Measurements from ENCODE around the gene KRTAP5-7.
"Not testable (repeated sequence)": the region's sequence is repeated elsewhere in the genome, so short reads cannot be mapped to it uniquely, and the experiment has no call there.

Gene KRTAP5-7

GRCh38 chr11:71535825-71536224 is 8.8 kb downstream of the KRTAP5-7 start:
- TF ChIP-seq, protein P1, sequence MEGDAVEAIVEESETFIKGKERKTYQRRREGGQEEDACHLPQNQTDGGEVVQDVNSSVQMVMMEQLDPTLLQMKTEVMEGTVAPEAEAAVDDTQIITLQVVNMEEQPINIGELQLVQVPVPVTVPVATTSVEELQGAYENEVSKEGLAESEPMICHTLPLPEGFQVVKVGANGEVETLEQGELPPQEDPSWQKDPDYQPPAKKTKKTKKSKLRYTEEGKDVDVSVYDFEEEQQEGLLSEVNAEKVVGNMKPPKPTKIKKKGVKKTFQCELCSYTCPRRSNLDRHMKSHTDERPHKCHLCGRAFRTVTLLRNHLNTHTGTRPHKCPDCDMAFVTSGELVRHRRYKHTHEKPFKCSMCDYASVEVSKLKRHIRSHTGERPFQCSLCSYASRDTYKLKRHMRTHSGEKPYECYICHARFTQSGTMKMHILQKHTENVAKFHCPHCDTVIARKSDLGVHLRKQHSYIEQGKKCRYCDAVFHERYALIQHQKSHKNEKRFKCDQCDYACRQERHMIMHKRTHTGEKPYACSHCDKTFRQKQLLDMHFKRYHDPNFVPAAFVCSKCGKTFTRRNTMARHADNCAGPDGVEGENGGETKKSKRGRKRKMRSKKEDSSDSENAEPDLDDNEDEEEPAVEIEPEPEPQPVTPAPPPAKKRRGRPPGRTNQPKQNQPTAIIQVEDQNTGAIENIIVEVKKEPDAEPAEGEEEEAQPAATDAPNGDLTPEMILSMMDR (conservative IDR thresholded peaks at IDR 0.05; ENCODE audit: low read depth, low read length) = no peak
- DNase-seq (ENCODE audit: low read depth) = no peak
- H3K4me3 ChIP-seq (ENCODE audit: low read depth, low read length) = no peak overlapping the region

GRCh38 chr11:71537537-71537936 is 10.5 kb downstream of the KRTAP5-7 start:
- no peak for DNase-seq (ENCODE audit: low read depth)
- no peak overlapping the region for H3K4me3 ChIP-seq (ENCODE audit: low read depth, low read length)
- TF ChIP-seq, protein P1 (conservative IDR thresholded peaks at IDR 0.05; ENCODE audit: low read depth, low read length) = no peak

DNA sequence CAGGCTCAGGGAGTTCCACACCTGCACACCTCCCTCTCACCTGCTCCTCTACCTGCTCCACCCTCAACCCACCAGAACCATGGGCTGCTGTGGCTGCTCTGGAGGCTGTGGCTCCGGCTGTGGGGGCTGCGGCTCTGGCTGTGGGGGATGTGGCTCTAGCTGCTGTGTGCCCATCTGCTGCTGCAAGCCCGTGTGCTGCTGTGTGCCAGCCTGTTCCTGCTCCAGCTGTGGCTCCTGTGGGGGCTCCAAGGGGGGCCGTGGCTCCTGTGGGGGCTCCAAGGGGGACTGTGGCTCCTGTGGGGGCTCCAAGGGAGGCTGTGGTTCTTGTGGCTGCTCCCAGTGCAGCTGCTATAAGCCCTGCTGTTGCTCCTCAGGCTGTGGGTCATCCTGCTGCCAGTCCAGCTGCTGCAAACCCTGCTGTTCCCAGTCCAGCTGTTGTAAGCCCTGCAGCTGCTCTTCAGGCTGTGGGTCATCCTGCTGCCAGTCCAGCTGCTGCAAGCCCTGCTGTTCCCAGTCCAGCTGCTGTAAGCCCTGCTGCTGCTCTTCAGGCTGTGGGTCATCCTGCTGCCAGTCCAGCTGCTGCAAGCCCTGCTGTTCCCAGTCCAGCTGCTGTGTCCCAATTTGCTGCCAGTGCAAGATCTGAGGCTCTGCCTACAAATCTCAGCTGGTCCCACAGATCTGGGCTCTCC is 11.1 kb downstream of the KRTAP5-7 start, which contains the start of gene KRTAP5-8:
TSS of gene KRTAP5-8 (plus strand) at position 49 of the 689 bp plus-strand sequence. CDS start at position 80, 31 bp downstream.
- not testable (repeated sequence) for DNase-seq (ENCODE audit: low read depth); H3K4me3 ChIP-seq (ENCODE audit: low read depth, low read length)

- TF ChIP-seq, protein P1 (conservative IDR thresholded peaks at IDR 0.05; ENCODE audit: low read depth, low read length) = no peak
- DNase-seq (ENCODE audit: low read depth) = no peak
- H3K4me3 ChIP-seq (ENCODE audit: low read depth, low read length) = no peak overlapping the region
Observed at GRCh38 chr11:71538666-71538990, 11.6 kb downstream of the KRTAP5-7 start.

GRCh38 chr11:71539017-71539416 is 11.9 kb downstream of the KRTAP5-7 start:
- no peak for DNase-seq (ENCODE audit: low read depth)
- no peak overlapping the region for H3K4me3 ChIP-seq (ENCODE audit: low read depth, low read length)
- TF ChIP-seq, protein P1 (conservative IDR thresholded peaks at IDR 0.05; ENCODE audit: low read depth, low read length) = no peak

DNA sequence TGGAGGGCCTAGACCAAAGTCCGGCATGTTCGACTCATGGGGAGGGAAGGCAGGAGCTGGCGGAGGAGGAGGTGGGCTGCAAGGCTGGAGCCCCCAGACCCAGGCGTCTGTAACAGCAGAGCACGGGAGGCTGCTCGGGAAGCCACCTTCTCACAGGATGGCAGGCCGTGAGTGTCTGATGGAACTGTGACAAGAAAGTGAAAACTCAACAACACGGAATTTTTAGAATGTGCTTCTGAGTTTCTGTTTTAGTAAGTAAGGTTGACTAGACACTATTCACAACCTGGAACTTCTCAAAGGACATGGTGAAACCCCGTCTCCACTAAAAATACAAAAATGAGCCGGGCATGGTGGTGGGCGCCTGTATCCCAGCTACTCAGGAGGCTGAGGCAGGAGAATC is 12.9 kb downstream of the KRTAP5-7 start:
- not testable (repeated sequence) for DNase-seq (ENCODE audit: low read depth); H3K4me3 ChIP-seq (ENCODE audit: low read depth, low read length)

GRCh38 chr11:71540521-71541304 is 13.6 kb downstream of the KRTAP5-7 start:
- DNase-seq (ENCODE audit: low read depth); H3K4me3 ChIP-seq (ENCODE audit: low read depth, low read length): not testable (repeated sequence)

DNA sequence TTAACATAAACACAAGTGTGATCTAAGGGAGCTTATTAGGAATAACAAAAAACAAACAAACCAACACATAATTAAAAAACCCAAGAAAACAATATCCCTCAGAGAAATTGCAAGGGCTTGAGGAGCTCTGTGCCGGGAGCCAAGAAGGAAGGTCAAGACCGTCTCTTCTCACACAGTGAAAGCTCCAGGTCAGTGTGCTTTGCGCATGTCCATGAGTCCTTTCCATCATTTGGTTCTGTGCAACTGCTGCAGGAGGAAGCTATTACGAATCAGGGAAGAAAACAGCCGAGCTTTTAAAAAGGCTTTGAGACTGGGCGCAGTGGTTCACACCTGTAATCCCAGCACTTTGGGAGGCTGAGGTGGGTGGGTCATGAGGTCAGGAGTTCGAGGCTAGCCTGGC is 15.3 kb downstream of the KRTAP5-7 start:
- TF ChIP-seq, protein P1 (conservative IDR thresholded peaks at IDR 0.05; ENCODE audit: low read depth, low read length) = no peak
- no peak overlapping the region for H3K4me3 ChIP-seq (ENCODE audit: low read depth, low read length)
- no peak for DNase-seq (ENCODE audit: low read depth)
